GM21528 (cell line): Measurements from ENCODE around the gene UBAC1.
A peak's percentile ranks its signal among the peaks of the same experiment; 100 is the strongest.
"Not testable (repeated sequence)": the region's sequence is repeated elsewhere in the genome, so short reads cannot be mapped to it uniquely, and the experiment has no call there.

Source experiments
- ATAC-seq: cut with Tn5 transposase; IDR thresholded peaks from one replicate; pipeline ENCODE4 v1.9.1; 2021; ENCODE audit warnings: mild to moderate bottlenecking, moderate library complexity; ENCODE audit not compliant: unreplicated experiment, low FRiP score

The UBAC1 gene

GRCh38 chr9:135960411-135961276 lies 529 bp downstream of the UBAC1 start:
- peak; percentile 3 for ATAC-seq

- ATAC-seq: no peak
Observed at GRCh38 chr9:135959814-135960213, 1.4 kb downstream of the UBAC1 start.

- no peak for ATAC-seq
Observed at GRCh38 chr9:135958485-135958884, 2.7 kb downstream of the UBAC1 start.

- ATAC-seq: no peak
Observed at GRCh38 chr9:135957431-135957830, 3.7 kb downstream of the UBAC1 start.

DNA sequence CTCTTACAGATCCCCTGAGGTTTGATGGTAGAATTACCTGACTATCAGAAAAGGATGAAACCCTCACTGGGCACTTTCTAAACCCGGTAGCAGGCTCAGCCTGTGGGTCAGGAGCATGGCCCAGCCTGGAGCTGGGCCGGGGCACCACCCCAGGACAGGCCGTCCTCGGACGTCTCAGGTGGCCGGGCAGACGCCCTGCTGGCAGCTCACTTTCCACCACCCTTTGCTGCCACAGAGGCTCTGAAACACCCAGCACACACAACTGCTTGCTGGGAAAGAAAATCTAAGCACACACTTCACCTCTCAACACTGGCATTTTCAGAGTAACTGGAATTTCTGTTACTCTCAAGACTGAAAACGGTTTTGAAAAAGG lies 4.4 kb downstream of the UBAC1 start:
- no peak for ATAC-seq

DNA sequence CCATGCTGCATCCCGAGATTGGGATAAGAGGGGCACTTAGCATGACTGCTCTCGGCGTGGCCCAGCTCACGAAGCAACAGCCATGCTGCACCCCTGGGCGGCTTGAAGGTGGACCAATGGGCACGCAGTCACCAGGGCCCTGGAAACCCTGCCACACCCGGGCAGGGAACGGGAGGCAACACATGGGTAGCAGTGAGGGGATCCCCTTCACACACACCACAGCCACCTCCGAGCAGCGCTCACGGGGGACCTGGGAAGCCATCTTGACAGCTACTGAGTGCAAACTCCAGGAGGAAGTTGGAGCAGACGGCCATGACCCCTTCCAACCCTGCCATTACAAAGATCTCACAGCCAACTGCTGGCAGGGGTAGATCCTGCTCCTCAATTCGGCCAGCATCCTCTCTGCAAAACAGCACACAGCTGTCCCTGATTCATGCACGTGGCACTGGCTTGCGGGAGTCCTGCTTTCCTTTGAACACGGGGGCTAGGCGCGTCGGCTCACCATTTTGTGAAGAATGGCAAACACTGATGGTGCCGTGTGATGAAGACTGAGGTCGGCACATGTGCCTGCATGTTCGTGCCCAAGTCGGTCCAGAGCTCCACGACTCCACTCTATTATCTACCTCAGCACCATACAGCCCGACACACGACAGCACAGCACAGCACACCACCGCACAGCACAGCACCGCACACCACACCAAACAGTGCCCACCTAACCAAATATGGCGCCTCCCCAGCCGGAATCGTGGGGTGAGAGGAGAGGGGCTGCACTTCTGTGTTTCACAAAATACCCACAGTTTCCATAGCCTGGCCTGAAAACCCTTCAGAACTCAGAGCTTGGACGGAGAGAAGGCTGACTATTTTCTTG lies 5.0 kb downstream of the UBAC1 start:
- no peak for ATAC-seq

- ATAC-seq: no peak
Observed at GRCh38 chr9:135952664-135953206, 8.4 kb downstream of the UBAC1 start.

DNA sequence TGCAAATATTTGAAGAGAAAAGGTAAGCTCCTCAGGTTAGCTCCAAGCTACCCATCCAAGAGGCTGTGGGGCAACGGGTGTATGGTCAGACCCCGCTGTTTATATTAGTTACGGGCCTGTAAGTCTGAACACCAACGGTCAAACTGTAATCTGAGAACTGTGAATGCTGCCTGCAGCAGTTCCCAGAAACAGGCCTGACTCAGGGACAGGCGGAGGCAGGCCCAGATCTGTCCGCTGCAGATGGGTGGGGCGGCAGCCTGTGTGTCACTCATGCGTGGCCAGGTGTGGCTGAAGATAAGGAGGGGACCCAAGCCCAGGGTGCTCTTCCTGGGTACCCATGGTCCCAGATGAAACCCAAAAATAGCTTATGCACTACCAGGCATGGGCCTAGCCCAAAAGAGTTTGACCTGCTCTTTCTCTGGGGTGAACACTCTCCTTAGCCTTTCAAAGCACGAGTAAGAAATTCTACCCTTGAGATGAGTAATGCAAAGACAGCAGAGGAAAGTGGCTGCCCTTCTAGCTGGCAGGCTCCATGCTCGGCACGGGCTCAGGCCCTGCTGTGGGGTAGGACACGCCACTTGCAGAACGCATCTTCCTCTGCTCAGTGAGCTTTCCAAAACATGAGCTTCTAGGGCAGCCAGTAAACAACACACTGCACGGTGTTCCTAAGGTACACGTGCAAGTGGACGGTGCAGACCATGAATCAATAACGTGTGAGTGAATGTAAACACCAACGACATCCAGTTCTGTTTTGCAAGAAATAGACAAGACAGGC lies 9.1 kb downstream of the UBAC1 start:
- no peak for ATAC-seq

DNA sequence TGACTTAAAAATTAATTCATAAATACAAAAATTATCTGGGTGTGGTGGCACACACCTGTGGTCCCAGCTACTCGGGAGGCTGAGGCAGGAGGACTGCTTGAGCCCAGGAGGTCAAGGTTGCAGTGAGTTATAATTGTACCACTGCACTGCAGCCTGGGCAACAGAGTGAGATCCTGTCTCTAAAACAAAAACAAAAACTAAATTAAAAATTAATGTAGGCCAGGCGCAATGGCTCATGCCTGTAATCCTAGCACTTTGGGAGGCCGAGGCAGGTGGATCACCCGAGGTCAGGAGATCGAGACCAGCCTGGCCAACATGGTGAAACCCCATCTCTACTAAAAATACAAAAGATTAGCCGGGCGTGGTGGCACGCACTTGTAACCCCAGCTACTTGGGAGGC lies 9.9 kb downstream of the UBAC1 start:
- ATAC-seq: not testable (repeated sequence)

- ATAC-seq: not testable (repeated sequence)
Observed at GRCh38 chr9:135950841-135951240, 10.3 kb downstream of the UBAC1 start.

GRCh38 chr9:135950135-135950682 lies 11.0 kb downstream of the UBAC1 start:
- no peak for ATAC-seq

DNA sequence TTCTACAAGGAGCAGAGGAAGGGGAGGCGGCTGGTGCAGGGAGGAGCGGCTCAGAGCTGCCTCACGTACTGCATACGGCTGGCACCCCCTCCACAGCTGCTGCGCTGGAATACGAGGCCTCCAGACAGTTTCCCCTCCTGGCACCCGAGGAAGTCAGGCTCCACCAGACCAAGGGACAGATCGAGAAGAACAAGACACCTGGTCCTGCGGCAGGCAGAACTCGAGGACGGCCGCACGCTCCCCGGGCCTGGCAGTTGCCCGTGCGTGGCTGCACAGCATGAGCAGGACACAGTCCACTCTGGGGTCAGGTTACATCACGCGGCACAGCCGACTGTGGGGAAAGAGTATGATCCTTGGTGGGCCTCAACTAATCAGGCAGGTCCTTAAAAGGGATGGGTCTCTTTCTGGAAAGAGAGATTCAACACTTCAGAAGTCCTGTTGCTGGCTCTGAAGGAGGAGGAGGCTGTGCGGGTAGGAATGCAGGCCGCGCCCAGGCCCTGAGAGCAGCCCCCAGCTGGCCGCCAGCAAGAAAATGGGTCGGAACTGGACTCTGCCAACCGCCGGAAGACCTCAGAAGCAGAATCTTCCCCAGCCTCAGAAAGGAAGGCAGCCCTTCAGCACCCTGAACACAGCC lies 11.6 kb downstream of the UBAC1 start:
- ATAC-seq: no peak

DNA sequence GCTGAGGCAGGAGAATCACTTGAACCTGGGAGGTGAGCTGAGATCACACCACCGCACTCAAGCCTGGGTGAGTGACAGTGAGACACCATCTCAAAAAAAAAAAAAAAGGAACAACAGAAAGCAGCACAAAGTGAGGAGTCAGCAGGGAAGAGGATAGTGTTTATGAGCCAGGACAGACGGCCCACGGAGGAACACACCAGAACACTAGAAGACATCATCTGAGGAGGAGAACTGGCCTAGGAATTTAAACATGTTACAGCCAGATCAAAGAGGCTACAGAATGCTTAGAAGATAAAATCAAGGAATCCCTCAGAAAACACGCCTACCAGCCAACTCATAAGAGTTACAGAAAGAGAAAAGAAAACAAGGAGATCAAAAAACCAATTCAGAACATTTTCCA lies 12.2 kb downstream of the UBAC1 start:
- no peak for ATAC-seq

DNA sequence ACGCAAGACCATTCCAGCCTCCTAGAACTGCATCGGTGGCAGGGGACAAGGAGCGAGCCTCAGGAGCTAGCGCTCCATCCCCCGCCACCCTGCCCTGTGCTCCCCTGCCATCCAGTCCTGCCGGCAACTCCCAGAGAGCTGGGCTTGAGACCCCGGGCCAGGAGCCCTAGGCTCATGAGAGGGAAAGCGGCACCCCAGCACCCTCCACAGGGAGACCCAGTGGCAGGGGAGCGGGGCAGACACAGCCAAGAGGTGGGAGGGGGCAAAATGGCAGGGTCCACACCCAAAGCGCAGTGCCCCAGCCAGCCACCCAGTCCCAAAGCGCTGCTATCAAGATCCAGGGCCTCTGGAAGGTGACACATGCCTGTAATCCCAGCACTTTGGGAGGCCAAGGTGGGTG lies 12.7 kb downstream of the UBAC1 start:
- ATAC-seq: no peak

DNA sequence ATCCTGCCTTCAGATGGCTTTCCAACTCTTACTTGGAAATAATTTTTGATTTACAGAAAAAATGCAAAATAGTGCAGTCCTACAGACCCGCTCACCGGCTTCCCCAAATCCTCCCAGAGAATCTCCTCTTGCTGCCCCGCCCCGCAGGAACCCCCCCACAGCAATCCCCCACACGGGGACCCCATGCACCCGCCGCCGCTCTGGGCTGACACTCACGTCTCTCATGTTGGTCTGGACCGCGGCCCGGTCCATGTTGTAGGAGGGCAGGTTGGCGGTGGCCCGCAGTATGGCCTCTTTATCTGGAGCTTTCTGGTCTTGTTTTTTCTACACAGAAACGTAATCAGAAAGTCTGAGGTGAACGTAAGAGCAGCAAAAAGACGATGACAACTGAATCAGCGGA lies 13.6 kb downstream of the UBAC1 start:
- ATAC-seq: no peak

DNA sequence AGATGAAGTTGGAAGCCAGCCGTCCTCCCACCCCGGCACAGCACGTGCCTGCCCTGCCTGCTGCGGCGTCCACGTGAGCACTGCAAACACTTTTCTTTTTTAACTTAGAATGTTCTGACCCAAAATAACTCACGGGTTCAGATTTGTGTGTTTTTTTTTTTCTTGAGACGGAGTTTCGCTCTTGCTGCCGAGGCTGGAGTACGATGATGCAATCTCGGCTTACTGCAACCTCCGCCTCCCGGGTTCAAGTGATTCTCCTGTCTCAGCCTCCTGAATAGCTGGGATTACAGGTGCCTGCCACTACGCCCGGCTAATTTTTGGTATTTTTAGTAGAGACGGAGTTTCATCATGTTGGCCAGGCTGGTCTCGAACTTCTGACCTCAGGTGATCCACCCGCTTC lies 14.1 kb downstream of the UBAC1 start:
- ATAC-seq: not testable (repeated sequence)

GRCh38 chr9:135946392-135946994 lies 14.7 kb downstream of the UBAC1 start:
- no peak for ATAC-seq

- ATAC-seq: no peak
Observed at GRCh38 chr9:135945969-135946368, 15.2 kb downstream of the UBAC1 start.

- no peak for ATAC-seq
Observed at GRCh38 chr9:135944444-135945252, 16.5 kb downstream of the UBAC1 start.
